Mammary epithelial cell (primary cell): ENCODE results near the gene C1orf232.

Source experiments
- CTCF ChIP-seq, 2 donors: IDR thresholded peaks in 1 of 2; conservative IDR thresholded peaks in 1 of 2; 2 replicates each; pipeline ENCODE4 v1.5.1; 2011 to 2012; ENCODE audit warnings: inconsistent platforms in 2 of 2, low read length in 2 of 2, mild to moderate bottlenecking in 2 of 2, control low read depth in 1 of 2, low read depth in 1 of 2; ENCODE audit not compliant: insufficient read depth in 1 of 2; ENCODE audit errors: extremely low read depth in 1 of 2
- EZH2 ChIP-seq: IDR thresholded peaks from 2 replicates; pipeline ENCODE4 v1.6.1; 2012; ENCODE audit warnings: low read length, inconsistent platforms, borderline replicate concordance

- no peak for TF ChIP-seq EZH2
- no peak for TF ChIP-seq CTCF (conservative IDR thresholded peaks at IDR 0.05 in 1 of 2, IDR thresholded peaks at IDR 0.05 in 1 of 2; ENCODE audit: extremely low read depth in 1 of 2, insufficient read depth in 1 of 2, low read depth in 1 of 2, low read length in 2 of 2)
Measured at GRCh38 chr1:26130695-26131094, 38.1 kb downstream of the C1orf232 start.
